OCI-LY1 (cell line): ENCODE results near the gene AGMO.

Experiments used
- H2AFZ ChIP-seq: fragments of 200-600 bp; sonication (generic), shearing (Covaris generic); 2 replicates; pipeline ENCODE4 v1.6.0; 2014; ENCODE audit warnings: antibody characterized with exemption, mild to moderate bottlenecking, low read length
- H3F3A ChIP-seq: fragments of 200-600 bp; sonication (generic), shearing (Covaris generic); 2 replicates; pipeline ENCODE4 v1.6.0; 2014; ENCODE audit warnings: mild to moderate bottlenecking, antibody characterized with exemption, low read length, moderate library complexity; ENCODE audit not compliant: insufficient read depth
- H3K27ac ChIP-seq: fragments of 200-600 bp; sonication (generic); 2 replicates; pipeline ENCODE4 v1.5.1; 2014; ENCODE audit warnings: low read length, mixed run types, mild to moderate bottlenecking, low read depth; ENCODE audit not compliant: poor library complexity, severe bottlenecking
- H3K27me3 ChIP-seq: fragments of 200-600 bp; sonication (generic); 2 replicates; pipeline ENCODE4 v1.6.0; 2014; ENCODE audit warnings: antibody characterized with exemption, mild to moderate bottlenecking, low read length, moderate library complexity; ENCODE audit not compliant: insufficient read depth
- H3K36me3 ChIP-seq: fragments of 200-600 bp; sonication (generic); 2 replicates; pipeline ENCODE4 v1.6.1; 2014; ENCODE audit warnings: mild to moderate bottlenecking, antibody characterized with exemption, low read length, moderate library complexity, mixed read lengths; ENCODE audit not compliant: insufficient read depth
- H3K4me1 ChIP-seq: fragments of 200-600 bp; sonication (generic); 2 replicates; pipeline ENCODE4 v1.5.1; 2014; ENCODE audit warnings: mild to moderate bottlenecking, low read length, moderate library complexity; ENCODE audit not compliant: insufficient read depth, severe bottlenecking
- H3K4me2 ChIP-seq: fragments of 200-600 bp; sonication (generic), shearing (Covaris generic); 2 replicates; pipeline ENCODE4 v1.6.1; 2014; ENCODE audit warnings: low read length
- H3K4me3 ChIP-seq: fragments of 200-600 bp; sonication (generic); 2 replicates; pipeline ENCODE4 v1.5.1; 2014; ENCODE audit warnings: low read length, low read depth, mild to moderate bottlenecking, mixed read lengths; ENCODE audit not compliant: poor library complexity, severe bottlenecking
- H3K79me2 ChIP-seq: fragments of 200-600 bp; shearing (Covaris generic); 2 replicates; pipeline ENCODE4 v1.6.1; 2016; ENCODE audit warnings: mixed run types, low read length, mixed read lengths; ENCODE audit not compliant: insufficient read depth
- H3K9ac ChIP-seq: fragments of 200-600 bp; sonication (generic), shearing (Covaris generic); 2 replicates; pipeline ENCODE4 v1.6.1; 2014; ENCODE audit warnings: mild to moderate bottlenecking, low read length, mixed read lengths
- H3K9me2 ChIP-seq: fragments of 200-600 bp; sonication (generic), shearing (Covaris generic); 2 replicates; pipeline ENCODE4 v1.6.1; 2014; ENCODE audit warnings: low read depth, mild to moderate bottlenecking, low read length, mixed read lengths
- H3K9me3 ChIP-seq: fragments of 200-600 bp; shearing (Covaris generic); 2 replicates; pipeline ENCODE4 v1.6.1; 2014; ENCODE audit warnings: low read length, mixed read lengths
- H4K20me1 ChIP-seq: fragments of 200-600 bp; sonication (generic), shearing (Covaris generic); 2 replicates; pipeline ENCODE4 v1.6.0; 2016; ENCODE audit warnings: mild to moderate bottlenecking, low read length; ENCODE audit not compliant: insufficient read depth
- CTCF ChIP-seq: fragments of 200-600 bp; sonication (generic), shearing (Covaris generic); IDR thresholded peaks from 2 replicates; pipeline ENCODE4 v1.5.1; 2017; ENCODE audit warnings: mild to moderate bottlenecking, antibody characterized with exemption, low read length, moderate library complexity, mixed read lengths
- EZH2 ChIP-seq: fragments of 200-600 bp; sonication (generic), shearing (Covaris generic); IDR thresholded peaks from 2 replicates; pipeline ENCODE4 v1.8.0; 2017; ENCODE audit warnings: borderline replicate concordance, mixed run types, mild to moderate bottlenecking, antibody characterized with exemption, low read length, moderate library complexity, mixed read lengths

AGMO gene

DNA sequence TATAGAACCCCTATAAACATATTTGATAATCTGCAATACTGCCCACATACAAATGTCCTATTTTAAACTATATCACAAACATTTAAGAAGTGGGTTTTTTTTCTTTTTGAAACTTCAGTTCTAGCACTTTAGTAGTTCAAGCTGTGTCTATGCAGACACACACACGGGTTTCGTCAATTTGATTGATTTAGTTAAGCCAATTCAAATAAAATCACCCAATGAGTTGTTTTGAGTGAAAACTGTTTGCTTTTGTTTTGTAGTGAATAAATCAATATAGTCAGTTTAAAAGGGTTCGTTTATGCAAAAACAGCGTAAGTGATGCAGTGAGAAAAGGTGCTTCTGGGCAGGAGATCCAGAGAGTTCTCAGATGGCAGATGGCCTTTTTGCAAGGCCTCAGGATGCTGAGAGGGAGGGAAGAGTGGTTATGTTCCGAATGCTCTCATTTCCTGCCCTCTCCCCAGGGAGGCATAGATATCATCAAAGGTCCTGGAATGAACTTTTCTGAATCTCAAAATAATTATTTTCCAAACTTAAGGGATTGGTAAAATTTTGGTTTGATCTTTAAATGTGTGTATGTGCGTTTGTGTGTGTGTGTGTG lies 102.7 kb downstream of the AGMO start:
- Histone ChIP-seq H3K27ac (no peak overlapping the region), H3K4me1 (no peaks in the 10 kb centered on the region), H3K27me3 (no peaks in the 10 kb centered on the region), H3K4me2 (no peak overlapping the region), H3K9me3 (no peaks in the 10 kb centered on the region), H3K36me3 (no peaks in the 10 kb centered on the region), H4K20me1 (0 out of 2 replicates have a peak, but pooled peaks cover 2% of the 10 kb centered on the region), H3F3A (no peaks in the 10 kb centered on the region), H3K79me2 (no peaks in the 10 kb centered on the region), H3K9ac (no peak overlapping the region), H2AFZ (no peak overlapping the region), H3K9me2 (no peaks in the 10 kb centered on the region), H3K4me3 (no peak overlapping the region)
- TF ChIP-seq CTCF (no peak), EZH2 (no peak)

GRCh38 chr7:15457990-15458955 lies 103.5 kb downstream of the AGMO start:
- H3K79me2 ChIP-seq = no peaks in the 10 kb centered on the region
- H3K9me3 ChIP-seq = no peaks in the 10 kb centered on the region
- no peak overlapping the region for H3K27ac ChIP-seq
- H3K27me3 ChIP-seq = no peaks in the 10 kb centered on the region
- TF ChIP-seq CTCF (no peak), EZH2 (no peak)
- H3K4me2 ChIP-seq = no peak overlapping the region
- H3K36me3 ChIP-seq = no peaks in the 10 kb centered on the region
- H2AFZ ChIP-seq = no peak overlapping the region
- no peaks in the 10 kb centered on the region for H3F3A ChIP-seq
- H3K9me2 ChIP-seq = no peaks in the 10 kb centered on the region
- no peak overlapping the region for H3K4me3 ChIP-seq
- 0 out of 2 replicates have a peak, but pooled peaks cover 2% of the 10 kb centered on the region for H4K20me1 ChIP-seq
- no peaks in the 10 kb centered on the region for H3K4me1 ChIP-seq
- H3K9ac ChIP-seq = no peak overlapping the region

DNA sequence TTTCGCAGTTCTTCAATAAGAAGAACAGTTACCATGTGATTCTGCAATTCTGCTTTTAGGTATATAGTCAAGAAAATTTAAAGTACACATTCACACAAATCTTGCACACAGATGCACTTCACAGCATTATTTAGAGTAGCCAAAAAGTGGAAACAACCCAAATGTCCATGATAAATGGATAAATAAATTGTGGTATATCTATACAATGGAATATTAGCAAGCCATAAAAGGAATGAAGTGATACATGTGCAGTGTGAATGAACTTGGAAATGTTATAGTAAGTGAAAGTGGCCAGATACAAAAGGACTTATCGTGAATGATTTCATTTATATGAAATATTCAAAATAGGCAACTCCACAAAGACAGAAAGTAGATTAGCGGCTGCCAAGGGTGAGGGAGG lies 109.1 kb downstream of the AGMO start:
- H3K4me1 ChIP-seq = no peaks in the 10 kb centered on the region
- H2AFZ ChIP-seq = no peak overlapping the region
- 0 out of 2 replicates have a peak, but pooled peaks cover 2% of the 10 kb centered on the region for H4K20me1 ChIP-seq
- no peaks in the 10 kb centered on the region for H3K27me3 ChIP-seq
- no peak overlapping the region for H3K9ac ChIP-seq
- H3K36me3 ChIP-seq = no peaks in the 10 kb centered on the region
- no peaks in the 10 kb centered on the region for H3K79me2 ChIP-seq
- no peak overlapping the region for H3K4me2 ChIP-seq
- no peaks in the 10 kb centered on the region for H3K9me2 ChIP-seq
- no peaks in the 10 kb centered on the region for H3K9me3 ChIP-seq
- no peak overlapping the region for H3K4me3 ChIP-seq
- no peaks in the 10 kb centered on the region for H3F3A ChIP-seq
- H3K27ac ChIP-seq = no peak overlapping the region
- TF ChIP-seq EZH2 = no peak
- TF ChIP-seq CTCF = no peak
